Globus pallidus (tissue), 1 donor: Measurements from ENCODE around the gene IL12A.

ENCODE experiments used
- DNase-seq: peaks from one replicate; pipeline ENCODE4 v3.0.0-alpha.2; 2015; ENCODE audit warnings: low spot score

The IL12A gene

DNA sequence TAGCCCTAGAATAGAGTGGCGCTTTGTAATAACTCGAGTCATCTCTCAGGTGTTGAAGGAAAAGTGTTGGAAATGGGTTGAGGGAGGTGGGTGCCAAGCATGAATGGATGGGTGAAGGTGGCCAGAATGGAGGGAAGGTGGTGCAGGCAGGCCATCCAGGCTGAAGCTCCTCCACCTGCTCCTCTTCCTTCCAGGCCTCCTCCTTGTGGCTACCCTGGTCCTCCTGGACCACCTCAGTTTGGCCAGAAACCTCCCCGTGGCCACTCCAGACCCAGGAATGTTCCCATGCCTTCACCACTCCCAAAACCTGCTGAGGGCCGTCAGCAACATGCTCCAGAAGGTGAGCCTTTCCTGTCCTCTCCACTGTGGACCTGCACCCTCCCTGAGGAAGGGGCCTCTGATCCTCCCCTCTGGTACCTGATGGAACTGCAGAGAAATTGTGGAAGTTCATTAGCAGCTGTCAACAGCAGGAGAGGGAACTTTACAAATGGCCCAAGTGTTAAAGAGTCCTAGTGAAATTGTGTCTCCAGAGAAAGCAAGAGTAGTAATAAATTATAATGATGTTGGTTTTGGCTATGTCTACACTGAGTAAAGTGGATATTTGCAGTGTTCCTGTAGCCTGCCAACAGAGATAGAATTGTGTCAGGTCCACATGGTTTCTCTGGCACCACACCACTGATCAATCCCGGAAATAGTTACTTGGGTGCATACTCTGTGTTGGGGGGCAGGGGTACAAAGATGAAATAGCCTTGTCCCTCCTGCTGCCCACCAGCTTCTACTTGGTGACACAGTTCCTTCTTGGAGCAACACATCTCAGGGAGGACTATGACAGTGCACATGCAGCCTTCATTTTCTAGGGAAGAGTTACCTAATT, 1.6 kb downstream of the IL12A start:
- no peak for DNase-seq

- DNase-seq = no peak
These were observed 3.0 kb downstream of the IL12A start for GRCh38 chr3:159991591-159991990.

DNA sequence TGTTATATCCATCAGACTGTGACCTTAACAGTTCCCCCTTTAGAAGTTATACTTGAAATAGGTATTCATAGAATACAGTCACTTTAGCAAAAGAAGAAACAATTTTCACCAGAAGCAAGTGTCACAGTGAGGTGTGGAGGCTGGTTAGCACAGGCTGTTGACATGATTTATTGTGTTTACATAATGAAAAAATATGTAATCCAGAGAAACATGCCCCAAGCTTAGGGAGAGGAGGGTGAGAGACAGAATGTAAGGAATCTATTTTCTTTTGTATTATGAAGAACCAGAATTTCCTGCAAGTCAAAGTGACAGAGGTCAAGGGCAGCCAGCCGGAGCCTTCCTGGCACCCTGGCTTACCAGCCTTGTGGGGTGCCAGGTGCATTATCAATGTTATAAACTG, 4.0 kb downstream of the IL12A start:
- DNase-seq = no peak

- DNase-seq = no peak
These were observed 5.5 kb downstream of the IL12A start for GRCh38 chr3:159994182-159994581.

GRCh38 chr3:159995091-159995490, 6.5 kb downstream of the IL12A start:
- DNase-seq = no peak

DNA sequence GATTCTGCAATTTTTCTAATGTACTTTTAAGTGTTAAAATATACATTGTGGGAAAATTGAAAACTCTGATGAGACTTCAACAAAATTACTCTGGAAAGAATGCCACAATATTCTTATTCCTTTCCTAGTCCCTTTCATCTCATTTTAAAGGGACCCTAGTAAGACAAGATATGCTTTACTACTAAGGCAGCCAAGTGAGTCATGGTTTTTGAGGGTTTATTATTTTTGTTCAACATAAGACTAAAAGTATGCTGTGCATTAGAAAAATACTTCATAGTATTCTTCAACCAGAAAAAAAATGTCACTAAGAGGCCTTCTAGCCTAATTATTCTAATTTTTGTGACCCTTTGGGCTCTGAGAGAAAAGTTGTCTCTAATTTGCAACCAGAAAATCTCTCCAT, 7.4 kb downstream of the IL12A start:
- no peak for DNase-seq

GRCh38 chr3:159996959-159997358, 8.3 kb downstream of the IL12A start:
- no peak for DNase-seq

DNA sequence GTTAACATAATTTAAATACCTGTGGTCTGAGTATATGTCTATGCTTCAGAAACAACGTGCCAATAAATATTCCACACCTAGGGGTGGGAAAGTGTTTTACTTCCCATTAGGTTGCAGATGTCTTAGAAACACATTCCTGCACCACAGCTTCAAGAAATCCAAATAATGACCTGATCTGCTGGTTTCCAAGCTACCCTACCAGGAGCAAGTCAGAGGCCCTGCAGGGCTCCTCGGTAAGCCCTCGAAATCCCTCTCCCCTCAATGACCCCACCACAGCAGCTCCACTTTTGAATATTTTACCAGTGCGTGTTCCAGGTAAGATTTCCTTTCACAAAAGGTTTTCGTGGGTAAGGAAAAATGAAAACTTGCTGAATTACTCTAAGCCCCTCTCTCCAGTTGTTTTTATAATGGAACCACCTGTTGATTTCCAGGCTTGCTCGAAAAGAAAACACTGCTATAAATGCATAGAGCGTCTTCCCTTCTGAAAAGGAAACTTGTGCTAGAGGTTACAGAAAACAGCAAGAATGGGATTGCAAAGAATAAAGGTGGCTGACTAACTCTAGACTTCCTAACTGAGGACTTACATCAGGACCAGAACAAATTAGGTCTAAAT, 12.6 kb downstream of the IL12A start:
- no peak for DNase-seq

- DNase-seq = no peak
These were observed 13.4 kb downstream of the IL12A start for GRCh38 chr3:160001850-160002623.

GRCh38 chr3:160003520-160004128, 15.0 kb downstream of the IL12A start:
- peak; percentile 82 for DNase-seq

GRCh38 chr3:160005004-160005403, 16.4 kb downstream of the IL12A start:
- DNase-seq = no peak

GRCh38 chr3:160006282-160007163, 17.9 kb downstream of the IL12A start:
- peak; percentile 76 for DNase-seq

DNA sequence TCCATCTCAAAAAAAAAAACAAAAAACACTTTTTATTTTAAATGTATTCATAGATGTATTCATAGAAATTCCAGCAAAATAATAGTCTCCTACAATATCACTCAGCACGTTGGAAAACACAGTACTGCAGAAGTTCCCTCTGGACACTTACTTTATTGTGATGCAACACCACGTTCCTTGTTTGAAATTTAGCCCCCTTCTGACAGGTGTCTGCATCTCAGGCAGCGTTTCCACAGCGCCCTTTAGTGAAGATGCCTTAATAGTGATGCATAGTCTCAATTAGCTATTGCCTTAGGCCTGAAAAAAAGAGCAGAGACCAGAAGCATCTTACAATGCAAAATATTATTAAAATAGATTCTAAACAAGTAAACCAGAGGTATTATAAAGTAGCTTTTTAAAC, 20.3 kb downstream of the IL12A start:
- no peak for DNase-seq

DNA sequence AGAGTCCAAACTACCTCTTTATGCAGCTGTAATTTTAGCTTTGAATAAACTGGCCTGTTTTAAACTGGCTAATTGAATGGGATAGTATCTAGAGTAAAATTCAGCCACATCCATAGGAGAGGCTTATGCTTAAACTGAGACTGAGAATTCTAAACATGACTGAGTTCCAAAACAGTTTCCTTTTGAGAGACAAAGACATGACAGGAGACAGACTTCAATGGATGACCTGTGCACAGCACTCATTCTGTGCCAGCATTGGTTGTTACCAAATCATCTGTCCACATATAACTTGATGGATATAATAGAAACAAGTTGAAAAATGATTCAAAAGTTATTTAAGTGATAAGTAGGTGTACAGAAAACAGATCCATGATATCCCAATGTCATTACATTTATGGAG, 20.9 kb downstream of the IL12A start:
- DNase-seq = no peak

- DNase-seq = no peak
These were observed 21.9 kb downstream of the IL12A start for GRCh38 chr3:160010578-160010977.

DNA sequence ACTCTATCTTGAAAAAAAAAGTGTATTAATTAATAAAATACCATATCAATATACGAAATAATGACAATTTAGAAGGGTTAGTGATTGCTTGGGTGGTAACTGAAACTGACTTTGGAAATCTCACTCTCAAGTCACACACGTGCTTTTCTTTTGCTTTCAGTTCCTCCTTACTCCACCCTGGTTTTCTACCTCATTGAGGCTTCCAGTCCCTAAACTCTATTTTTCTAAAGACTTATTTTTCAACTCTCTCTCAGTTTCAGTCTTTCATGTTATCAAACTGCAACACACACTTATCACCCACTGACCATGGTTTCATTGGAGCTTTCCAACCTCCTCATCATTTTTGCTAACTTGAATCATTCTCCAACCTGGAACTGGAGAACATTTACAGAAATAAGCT, 23.5 kb downstream of the IL12A start:
- DNase-seq = no peak

GRCh38 chr3:160016972-160017371, 28.3 kb downstream of the IL12A start:
- DNase-seq = no peak

- DNase-seq = no peak
These were observed 30.3 kb downstream of the IL12A start for GRCh38 chr3:160018959-160019358.

DNA sequence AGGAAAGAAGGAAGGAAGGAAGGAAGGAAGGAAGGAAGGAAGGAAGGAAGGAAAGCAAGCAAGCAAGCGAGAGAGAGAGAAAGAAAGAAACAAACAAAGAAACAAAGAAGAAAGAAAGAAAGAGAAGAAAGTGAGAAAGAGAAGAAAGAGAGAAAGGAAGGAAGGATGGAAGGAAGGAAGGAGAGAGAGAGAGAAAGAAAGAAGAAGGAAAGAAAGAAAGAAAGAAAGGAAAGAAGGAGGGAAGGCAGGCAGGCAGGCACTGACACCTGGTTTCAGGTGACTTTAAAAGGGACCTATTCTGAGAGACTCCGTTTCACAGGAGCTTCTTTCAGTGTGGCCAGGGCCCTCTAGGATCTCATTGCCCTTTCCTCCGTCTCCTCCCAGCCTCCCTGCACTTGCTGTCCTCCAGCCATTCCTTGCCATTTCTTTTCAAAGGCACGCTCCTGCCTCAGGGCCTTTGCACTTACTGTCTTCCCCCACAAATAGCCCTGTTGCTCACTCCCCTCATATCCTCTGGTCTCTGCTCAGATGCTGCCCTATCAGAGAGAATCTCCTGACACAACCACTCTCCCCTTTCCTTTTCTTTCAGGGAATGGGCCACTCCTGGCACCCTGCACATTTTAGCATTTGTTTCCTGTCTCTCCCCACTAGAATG, 31.5 kb downstream of the IL12A start:
- DNase-seq = no peak

GRCh38 chr3:160022068-160022467, 33.4 kb downstream of the IL12A start:
- no peak for DNase-seq

DNA sequence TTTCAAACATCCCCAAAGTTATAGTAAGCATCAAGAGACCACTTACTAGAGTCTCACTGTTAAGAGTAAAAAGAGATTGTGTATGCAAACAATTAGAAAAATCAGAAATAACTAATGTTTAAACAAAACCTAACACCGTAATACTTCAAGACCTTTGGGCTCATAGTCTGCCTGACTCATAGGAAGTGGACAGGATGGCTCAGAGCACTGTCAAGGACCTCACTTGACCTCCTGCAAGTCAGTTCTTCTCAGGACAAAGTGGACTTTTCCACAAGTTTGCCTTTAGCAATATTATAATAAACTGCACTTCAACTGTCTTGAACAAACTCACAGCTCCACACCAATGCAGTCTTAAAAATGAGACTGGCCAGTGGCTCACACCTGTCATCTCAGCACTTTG, 34.8 kb downstream of the IL12A start:
- DNase-seq = no peak
